Suppressor macrophage treated with lipopolysaccharide for 1 hour (primary cell): ENCODE measurements around the gene SNX9.

Experiments
- DNase-seq, 3 donors: peaks; one replicate each; pipeline ENCODE4 v3.0.0-alpha.2; 2020 to 2022

The SNX9 gene

DNA sequence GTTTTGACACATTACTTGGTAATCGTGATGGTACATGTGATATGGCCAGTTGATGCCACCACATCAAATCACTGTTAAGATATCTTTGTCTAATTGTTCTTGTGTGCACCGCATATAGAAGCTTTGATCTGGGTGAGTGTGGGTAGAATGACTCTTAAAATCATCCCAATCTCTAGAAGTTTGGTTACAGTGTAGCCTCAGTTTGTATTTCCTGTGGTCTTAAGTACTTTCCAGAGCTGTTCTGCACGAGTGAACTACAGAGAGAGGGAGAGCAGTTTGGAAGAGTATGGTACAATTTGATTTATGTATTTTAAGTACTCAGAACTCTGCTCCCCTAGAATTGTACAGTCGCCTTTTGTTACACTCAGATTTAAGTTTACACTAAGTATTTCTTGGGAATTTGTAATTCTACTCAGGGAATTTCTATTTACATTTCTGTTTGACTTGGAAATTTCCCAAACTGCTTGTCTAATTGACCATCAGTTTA, 37.5 kb downstream of the SNX9 start:
- no peak for DNase-seq

DNA sequence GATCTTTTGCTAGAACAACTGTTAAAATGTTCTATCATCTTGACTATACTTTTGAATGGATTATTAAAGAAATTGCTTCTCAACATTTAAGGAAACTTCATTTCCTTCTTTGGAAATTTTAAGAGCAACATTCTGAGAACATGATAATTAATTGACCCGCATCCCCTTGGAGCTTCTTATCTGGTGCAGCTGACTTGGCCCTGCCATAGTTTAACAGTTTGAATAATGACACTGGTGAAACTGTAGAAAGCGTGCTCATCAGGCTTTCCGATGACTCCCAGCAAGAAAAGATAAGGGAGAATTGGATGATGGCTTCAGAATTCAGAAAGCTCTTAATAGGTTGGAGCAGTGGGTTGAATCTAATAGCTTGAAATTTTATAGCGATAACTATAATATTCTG, 38.1 kb downstream of the SNX9 start:
- DNase-seq: no peak

DNA sequence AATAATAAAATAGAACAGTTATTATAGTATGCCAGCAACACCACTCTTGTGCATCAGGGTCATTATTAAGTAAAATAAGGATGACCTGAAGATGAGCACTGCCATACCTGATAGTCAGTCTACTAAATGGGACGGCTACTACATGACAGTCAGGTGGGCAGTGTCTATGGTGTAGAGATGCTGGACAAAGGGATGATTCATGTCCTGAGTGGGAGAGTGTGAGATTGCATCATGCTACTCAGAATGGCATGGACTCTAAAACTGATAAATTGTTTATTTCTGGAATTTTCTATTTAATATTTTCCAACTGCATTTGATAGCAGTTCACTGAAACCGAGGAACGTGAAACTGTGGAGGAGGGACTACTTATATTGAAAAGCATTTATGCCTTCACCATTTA, 38.8 kb downstream of the SNX9 start:
- peak; percentile 37 to 51 (median 50) for DNase-seq

DNA sequence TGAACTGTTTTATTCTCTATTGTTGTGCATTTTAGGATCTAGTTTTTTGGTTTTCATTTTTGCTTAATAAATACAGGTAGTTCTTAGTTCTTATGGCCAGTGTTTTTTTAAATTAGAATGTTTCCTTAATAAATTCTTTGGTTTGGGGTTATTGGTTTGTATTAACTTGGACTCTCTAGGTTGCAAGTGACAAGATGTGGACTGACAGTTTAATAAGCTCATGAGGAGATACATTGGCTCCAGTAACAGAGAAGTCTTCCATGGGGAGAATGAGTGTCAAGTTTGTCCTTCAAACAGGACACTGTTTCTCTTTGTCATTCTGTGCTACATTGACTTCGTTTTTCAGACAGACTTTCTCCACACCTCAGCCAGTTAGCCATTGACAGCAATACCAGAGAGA, 39.7 kb downstream of the SNX9 start:
- DNase-seq: no peak

DNA sequence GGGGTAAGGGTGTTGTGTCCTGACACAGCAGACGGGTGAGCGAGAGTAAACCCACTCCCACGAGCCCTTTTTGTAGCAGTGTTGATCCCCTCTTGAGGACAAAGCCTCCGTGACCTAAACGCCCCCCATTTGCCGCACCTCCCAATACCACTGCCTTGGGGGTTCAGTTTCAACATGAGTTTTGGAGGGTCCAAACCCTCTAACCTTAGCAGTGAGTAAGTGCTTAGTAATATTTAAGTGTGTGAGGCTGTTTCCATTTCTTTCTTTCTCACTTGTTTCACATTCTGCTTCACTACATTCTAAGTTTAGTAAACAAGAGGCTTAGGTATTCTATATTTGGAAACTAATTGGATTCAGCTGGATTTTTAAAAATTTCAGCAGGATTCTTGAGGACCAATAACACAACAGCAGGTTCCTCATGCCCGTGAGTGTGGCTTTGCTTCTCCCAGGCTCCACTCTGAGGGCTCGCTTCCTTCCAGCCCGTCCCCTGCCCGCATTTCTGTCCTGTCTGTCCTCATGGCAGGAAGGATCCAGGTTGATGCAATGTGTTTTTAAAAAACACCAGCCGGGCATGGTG, 41.2 kb downstream of the SNX9 start:
- DNase-seq: no peak

DNA sequence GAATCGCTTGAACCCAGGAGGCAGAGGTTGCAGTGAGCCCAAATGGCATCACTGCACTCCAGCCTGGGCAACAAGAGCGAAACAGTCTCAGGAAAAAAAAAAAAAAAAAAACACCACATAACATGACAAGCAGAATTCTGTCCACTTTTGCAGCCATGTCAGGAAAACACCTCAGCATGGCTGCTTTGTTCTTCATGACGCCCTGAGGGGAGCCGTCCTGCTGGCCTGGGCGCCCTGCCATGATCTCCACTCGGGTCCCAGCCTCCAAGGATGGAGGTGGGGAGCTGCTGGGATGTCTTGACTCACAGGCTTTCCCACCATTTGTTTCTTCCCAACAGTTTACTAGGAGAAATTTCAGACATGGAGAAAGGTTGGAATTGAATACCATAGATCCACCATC, 42.2 kb downstream of the SNX9 start:
- DNase-seq: no peak

DNA sequence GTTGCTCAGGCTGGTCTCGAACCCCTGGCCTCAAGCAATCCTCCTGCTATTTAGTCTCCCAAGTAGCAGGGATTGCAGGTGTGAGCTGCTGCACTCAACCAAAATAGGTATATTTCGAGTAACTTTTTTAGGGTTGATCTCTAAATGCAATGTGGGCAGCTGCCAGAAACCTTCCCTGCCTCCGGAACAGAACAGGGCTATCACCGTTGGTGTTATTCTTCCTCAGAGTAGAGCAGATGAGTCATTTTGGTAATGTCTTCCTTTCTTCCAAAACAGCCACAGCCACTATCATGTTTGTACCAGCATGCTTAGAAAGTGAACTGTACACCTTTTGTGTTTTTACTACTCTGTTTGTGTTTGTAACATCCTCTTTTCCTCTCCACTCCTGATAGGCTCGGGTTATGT, 44.1 kb downstream of the SNX9 start:
- no peak for DNase-seq

DNA sequence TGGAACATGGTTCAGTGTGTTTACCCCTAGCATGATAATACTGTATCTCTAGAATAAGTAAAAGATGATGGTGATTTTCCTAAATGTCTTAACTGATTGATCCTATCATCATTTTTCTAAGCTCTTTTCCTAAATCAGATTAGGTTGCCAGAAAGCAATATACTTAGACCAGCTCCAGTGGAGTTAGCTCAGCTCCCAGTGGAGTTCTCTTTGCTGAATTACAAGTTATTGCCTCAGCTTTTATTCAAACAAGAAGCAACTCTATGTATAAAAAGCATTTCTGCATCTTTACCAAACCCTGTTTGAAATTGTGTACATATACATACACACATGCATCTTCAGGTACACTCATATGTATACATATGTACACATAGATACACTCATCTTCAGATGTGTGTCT, 44.9 kb downstream of the SNX9 start:
- no peak for DNase-seq

DNA sequence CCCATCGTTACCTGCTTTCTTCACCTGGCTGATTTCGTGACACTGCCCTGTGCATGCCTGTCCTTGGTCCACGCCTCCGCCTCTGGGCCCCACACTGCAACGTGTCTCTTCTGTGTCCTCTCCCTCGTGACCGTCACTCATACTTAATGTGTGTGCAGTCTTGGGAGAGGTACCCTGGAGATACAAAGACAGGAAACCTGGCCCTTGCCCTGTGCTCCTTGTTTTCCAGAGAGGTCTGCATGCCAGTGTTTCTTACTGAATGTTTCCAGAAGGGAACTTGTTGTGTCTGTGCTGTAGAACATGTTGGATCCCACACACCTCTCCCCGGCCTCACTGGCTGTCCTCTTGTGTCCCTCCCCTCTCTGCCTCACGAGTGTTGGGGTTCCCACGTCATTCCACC, 45.8 kb downstream of the SNX9 start:
- no peak for DNase-seq

DNA sequence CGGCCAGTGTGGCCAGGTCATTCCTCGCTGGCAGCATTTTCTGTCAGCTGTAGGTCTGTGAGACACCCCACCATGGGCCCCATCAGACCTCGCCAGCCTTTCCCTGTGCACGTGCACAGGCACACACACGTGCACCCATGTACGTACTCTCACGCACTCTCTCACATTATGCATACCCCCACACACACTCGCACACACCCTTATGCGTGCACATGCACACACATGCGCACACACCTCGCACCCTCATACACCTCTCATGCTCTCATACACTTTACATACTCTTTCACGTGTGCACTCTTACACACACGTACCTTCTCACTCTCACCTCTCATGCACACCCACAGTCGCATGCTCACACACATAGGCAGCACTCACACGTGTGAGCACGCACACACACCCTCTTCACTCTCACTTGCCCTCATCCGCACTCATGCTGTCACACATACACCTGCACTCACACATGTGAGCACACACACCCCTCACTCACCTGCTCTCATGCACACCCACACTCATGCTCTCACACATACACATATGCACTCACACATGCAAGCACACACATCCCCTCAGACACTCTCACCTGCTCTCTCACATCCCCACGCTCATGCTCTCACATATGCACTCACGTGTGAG, 46.7 kb downstream of the SNX9 start:
- no peak for DNase-seq

DNA sequence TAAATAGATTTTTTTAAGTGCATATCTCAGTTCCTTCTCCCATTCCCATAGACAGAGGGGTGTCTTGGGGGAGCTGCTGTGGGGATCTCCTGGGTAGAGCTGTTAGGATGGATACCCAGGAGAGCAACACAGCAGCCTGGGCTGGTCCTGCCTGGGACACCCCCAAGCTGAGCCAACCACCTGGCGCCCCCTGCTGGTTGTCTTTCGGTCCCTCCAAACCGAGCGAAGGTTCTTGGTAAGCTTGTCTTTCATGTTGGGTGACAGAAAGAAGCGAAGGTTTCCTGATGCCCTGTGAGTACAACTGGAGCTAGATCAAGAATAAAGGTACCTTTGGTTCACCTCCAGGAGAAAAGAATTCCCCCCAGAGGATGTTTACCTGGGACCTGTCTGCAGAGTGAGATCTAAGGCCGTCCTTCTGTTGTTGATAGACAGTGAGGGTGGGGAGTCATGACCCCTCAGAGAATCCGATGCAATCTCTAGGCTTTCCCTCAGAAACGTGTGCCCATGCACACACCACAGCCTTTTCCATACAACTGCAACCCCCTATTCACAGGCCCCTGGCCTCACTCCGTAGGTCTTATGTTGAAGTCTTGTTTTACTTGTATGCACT, 50.8 kb downstream of the SNX9 start:
- peak; percentile 80 to 92 (median 87) for DNase-seq

DNA sequence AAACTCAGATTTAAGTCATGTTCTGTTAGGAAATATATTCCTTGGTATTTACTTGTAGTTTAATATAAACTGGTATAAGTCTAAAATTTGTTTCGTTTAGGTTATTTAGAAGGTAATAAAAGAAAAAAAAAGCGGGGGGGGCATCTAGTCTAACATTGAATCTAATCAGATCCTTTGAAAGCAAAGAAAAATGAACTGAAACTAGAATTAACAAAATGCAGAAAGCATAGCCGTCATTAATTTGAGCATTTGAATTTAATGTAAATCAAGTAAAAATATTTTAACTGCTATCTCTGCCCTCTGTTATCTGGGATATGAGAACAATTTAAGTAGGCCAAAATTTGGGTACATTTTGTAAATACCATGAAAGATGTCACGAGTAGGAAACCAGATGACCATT, 54.1 kb downstream of the SNX9 start:
- no peak for DNase-seq

DNA sequence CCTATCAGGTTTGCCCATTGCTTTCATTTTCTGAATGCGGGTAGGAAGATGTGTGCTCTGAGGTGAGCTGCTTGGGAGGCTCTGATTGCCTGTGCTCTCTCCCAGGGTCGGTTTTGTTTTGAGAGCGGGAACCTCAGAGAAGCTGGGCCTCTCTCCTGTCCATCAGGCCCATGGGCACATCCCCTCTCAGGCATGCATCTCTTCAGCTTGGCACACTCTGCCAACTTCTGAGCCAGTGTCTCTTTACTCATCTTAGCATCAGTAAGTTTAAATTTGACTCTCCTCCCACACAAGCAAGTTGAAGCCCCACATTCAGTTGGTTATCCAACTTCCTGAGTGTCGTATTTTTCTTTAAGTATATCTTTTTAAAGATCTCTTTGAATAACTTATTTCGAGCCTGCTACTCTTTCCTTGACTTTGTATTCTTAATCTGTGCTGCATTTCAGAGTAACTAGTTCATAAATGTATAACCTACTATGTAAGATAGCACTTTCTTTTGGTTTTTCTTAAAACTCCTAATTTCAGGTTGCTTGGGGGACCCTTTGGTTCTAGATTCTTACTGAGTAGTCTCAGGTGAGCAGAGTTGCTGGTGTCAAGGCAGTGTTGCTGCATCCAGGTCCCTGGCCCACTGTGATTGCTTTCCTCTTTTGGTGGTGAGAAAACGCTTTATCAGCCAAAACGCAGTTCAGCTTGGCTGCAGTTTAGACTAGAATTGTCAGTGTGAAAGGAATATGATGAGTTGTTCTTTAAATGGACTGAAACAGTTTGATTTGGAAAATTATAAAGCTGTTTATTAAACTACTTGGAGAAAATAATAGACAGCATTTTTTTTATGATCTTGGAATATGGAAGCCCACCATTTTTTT, 54.8 kb downstream of the SNX9 start:
- DNase-seq: no peak

DNA sequence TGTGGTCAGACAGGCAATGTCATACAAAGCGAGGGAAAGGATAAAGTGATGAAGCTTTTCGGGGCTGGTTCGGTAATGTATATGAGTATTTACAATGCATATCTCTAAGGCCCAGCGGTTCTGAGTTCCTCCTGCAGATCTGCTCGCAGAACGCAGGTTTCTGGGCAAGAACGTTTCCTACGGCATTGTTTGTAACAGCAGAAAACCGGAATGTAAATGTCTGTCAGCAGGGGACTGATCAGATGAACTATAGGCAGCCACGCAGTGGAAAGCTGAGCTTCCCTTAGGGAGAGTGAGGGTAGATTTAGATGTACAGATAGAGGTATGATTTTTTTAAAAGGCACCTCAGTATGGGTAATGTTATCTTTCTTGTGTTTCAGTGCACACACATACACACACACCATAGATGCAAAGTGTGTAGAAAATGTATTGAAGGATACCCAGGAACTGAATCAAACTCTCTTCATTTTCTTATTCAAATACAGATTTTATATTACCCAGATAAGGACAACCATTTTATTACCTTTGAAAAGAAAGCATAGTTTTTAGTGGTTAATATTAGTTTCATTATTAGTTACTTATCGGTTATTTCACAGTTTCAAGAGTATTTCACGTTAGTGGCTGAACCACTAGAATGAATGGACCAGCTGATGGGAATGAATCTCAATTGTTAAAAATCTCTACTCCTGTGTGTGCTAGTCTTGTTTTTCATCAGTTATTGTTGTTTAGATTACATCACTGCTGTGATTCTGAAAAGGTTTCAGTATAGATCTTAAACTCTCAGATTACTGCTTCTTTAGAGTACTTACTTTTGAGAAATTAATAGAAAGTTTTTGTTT, 56.2 kb downstream of the SNX9 start:
- DNase-seq: no peak

DNA sequence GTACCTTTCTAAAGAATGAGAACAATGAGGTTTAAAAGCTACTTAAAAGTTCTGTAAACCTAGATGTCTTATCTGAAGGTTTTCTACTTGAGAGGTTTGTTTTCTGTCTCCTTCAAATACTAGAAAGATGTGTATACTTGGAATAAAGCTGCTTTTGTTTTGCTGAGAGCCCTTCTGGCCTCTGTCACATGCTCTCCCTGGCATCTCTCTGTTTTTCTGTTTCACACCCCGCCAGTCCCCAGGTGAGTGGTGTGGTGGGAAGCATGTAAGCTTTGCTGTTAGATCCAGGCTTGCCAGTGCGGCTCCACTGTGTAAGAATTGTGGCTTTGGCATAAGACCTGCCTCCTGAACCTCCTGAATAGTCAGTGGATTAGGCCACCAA, 56.8 kb downstream of the SNX9 start:
- no peak for DNase-seq

DNA sequence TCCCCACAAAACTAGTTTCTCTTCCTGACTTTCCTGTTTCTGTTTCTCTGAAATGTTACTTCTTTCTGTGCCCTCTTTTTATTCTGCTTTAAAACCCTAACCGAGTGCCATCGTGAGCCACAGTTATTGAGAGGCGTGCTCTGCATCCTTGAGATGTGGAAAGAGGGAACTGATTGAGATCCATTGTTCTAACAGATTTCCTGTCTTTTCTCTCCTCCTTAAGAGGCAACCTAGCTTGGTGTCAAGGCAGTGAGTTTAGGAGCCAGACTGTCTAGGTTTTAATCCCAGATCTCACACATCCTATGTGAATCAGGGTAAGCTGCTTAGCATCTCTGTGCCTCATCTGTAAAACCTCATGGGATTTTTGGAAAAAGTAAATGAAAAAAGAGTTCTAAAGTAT, 57.5 kb downstream of the SNX9 start:
- DNase-seq: no peak

DNA sequence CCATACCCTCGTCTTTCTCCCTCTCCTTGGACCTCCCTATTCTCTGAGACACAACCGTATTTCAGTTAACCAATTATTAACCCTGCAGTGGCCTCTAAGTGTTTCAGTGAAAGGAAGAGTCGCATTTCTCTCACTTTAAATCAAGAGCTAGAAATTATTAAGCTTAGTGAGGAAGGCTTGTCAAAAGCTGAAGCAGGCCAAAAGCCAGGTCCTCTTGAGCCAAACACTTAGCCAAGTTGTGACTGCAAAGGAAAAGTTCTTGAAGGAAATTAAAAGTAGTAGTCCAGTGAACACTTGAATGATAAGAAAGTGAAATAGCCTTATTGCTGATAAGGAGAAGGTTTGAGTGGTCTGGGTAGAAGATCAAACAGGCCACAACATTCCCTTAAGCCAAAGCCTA, 58.3 kb downstream of the SNX9 start:
- DNase-seq: no peak

DNA sequence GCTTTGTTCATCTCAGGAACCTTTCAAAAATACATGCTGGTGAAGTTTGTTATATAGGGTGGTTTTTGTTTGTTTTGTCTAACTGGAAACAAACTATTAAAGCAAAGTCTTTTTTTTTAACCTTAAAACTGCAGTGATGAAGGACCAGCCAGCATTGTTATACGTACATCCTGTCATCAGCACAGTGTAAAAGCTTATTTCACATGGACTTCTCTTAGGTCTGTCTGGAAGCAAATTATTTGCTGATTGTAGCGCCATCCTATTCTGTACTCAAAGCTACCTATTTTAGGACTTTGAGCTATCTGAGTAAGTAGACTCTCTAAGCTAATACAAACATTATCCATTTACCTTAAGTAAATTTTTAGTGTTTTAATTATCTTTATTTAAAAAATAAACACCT, 61.7 kb downstream of the SNX9 start:
- DNase-seq: no peak

DNA sequence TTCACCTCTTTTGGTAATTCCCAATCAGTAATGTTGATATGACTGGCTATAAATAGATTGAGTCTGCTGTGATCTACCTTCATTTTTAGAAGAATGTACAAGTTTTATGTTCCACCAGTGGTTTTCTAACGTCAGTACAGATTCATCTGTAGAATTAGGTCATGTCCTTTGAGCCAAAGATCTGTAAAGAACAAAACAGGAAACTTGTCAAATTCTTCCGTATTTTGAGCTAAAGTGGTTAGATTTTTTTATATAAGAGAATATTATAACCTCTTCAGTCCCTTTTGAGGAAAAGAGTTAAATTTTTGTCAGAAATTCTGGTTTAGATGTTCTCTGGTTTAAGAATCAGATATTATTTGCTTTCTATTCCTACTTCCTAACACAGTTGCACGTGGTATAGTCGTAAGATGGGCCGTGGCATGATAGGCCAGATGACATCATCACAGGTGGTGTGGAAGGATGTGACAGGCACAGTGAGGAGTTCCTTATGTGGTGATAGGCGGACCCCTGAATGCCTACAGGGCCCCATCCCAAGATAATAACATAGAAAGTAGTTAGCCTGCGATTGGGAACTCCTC, 62.3 kb downstream of the SNX9 start:
- peak in 2 of 3 donors; percentile 20 to 42 for DNase-seq

DNA sequence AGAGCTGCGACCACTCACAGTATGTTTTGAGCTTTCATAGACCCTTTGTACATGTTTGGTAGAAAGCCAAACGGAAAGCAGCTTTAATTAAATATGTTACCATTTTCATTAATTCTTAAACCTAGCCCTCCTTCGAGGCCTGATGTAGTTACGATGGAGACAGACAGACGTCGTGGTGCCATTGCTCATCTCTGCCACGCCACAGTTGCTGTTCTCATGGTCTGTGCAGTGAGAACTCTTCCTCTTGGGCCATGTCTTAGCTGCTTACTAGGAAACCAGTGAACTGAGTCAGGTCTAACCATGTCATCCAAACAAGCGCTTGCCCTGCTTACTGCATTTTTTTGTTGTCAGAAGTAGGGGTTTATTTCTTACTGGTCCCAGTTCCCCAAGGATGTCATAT, 62.8 kb downstream of the SNX9 start:
- no peak for DNase-seq

DNA sequence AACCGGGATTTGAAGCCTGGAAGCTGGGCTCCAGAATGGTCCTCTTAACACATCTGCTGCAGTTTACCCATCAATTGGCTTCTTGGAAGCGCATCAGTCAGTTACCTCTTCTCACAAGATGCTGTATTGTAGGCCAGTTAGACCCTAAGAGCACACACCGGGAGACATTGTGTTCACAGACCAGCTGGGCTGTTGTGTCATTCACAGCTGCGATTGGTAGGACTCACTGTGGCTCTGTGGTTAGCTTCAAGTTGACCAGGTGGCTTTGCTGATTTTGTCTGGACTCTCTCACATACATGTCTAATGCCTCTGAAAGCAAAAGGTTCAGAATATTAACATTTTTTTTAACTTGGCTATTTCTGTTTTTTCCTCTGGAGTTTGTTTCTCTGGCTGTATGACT, 64.8 kb downstream of the SNX9 start:
- DNase-seq: no peak
